ENCODE measurements around the gene P3H3.
A peak's percentile ranks its signal among the peaks of the same experiment; 100 is the strongest.

The P3H3 gene

GRCh38 chr12:6825398-6826124, 2.6 kb upstream of the P3H3 start (continued):
- TF ChIP-seq, protein P1, sequence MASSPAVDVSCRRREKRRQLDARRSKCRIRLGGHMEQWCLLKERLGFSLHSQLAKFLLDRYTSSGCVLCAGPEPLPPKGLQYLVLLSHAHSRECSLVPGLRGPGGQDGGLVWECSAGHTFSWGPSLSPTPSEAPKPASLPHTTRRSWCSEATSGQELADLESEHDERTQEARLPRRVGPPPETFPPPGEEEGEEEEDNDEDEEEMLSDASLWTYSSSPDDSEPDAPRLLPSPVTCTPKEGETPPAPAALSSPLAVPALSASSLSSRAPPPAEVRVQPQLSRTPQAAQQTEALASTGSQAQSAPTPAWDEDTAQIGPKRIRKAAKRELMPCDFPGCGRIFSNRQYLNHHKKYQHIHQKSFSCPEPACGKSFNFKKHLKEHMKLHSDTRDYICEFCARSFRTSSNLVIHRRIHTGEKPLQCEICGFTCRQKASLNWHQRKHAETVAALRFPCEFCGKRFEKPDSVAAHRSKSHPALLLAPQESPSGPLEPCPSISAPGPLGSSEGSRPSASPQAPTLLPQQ (tag by site-specific recombination; IDR thresholded peaks at IDR 0.05), result no peak
- TF ChIP-seq, protein P2, sequence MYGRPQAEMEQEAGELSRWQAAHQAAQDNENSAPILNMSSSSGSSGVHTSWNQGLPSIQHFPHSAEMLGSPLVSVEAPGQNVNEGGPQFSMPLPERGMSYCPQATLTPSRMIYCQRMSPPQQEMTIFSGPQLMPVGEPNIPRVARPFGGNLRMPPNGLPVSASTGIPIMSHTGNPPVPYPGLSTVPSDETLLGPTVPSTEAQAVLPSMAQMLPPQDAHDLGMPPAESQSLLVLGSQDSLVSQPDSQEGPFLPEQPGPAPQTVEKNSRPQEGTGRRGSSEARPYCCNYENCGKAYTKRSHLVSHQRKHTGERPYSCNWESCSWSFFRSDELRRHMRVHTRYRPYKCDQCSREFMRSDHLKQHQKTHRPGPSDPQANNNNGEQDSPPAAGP (tag by site-specific recombination; IDR thresholded peaks at IDR 0.05), result 0 out of 2 replicates have a peak, but pooled peaks have one; percentile 35
- TF ChIP-seq SCRT1 (tag by site-specific recombination; IDR thresholded peaks at IDR 0.05; ENCODE audit: borderline replicate concordance), result no peak
- no peak for TF ChIP-seq SP3 (tag by site-specific recombination; IDR thresholded peaks at IDR 0.05)
- TF ChIP-seq, protein P3, sequence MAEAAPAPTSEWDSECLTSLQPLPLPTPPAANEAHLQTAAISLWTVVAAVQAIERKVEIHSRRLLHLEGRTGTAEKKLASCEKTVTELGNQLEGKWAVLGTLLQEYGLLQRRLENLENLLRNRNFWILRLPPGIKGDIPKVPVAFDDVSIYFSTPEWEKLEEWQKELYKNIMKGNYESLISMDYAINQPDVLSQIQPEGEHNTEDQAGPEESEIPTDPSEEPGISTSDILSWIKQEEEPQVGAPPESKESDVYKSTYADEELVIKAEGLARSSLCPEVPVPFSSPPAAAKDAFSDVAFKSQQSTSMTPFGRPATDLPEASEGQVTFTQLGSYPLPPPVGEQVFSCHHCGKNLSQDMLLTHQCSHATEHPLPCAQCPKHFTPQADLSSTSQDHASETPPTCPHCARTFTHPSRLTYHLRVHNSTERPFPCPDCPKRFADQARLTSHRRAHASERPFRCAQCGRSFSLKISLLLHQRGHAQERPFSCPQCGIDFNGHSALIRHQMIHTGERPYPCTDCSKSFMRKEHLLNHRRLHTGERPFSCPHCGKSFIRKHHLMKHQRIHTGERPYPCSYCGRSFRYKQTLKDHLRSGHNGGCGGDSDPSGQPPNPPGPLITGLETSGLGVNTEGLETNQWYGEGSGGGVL (tag by site-specific recombination; IDR thresholded peaks at IDR 0.05), result no peak
- TF ChIP-seq ZBTB20 (tag by site-specific recombination; IDR thresholded peaks at IDR 0.05), result no peak
- peak; percentile 83 for TF ChIP-seq IKZF3 (tag by site-specific recombination; IDR thresholded peaks at IDR 0.05)
- TF ChIP-seq, protein P4, sequence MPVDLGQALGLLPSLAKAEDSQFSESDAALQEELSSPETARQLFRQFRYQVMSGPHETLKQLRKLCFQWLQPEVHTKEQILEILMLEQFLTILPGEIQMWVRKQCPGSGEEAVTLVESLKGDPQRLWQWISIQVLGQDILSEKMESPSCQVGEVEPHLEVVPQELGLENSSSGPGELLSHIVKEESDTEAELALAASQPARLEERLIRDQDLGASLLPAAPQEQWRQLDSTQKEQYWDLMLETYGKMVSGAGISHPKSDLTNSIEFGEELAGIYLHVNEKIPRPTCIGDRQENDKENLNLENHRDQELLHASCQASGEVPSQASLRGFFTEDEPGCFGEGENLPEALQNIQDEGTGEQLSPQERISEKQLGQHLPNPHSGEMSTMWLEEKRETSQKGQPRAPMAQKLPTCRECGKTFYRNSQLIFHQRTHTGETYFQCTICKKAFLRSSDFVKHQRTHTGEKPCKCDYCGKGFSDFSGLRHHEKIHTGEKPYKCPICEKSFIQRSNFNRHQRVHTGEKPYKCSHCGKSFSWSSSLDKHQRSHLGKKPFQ (tag by site-specific recombination; IDR thresholded peaks at IDR 0.05), result no peak
- no peak for TF ChIP-seq ZNF223 (tag by site-specific recombination; IDR thresholded peaks at IDR 0.05)
- TF ChIP-seq BCL11A (tag by site-specific recombination; IDR thresholded peaks at IDR 0.05; ENCODE audit: low read depth), result no peak
- TF ChIP-seq, protein P5, sequence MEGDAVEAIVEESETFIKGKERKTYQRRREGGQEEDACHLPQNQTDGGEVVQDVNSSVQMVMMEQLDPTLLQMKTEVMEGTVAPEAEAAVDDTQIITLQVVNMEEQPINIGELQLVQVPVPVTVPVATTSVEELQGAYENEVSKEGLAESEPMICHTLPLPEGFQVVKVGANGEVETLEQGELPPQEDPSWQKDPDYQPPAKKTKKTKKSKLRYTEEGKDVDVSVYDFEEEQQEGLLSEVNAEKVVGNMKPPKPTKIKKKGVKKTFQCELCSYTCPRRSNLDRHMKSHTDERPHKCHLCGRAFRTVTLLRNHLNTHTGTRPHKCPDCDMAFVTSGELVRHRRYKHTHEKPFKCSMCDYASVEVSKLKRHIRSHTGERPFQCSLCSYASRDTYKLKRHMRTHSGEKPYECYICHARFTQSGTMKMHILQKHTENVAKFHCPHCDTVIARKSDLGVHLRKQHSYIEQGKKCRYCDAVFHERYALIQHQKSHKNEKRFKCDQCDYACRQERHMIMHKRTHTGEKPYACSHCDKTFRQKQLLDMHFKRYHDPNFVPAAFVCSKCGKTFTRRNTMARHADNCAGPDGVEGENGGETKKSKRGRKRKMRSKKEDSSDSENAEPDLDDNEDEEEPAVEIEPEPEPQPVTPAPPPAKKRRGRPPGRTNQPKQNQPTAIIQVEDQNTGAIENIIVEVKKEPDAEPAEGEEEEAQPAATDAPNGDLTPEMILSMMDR (tag by site-specific recombination; IDR thresholded peaks at IDR 0.05), result peak; percentile 96
- TF ChIP-seq ZBTB7A (tag by site-specific recombination; IDR thresholded peaks at IDR 0.05; ENCODE audit: low read depth), result no peak
- TF ChIP-seq, protein P6, sequence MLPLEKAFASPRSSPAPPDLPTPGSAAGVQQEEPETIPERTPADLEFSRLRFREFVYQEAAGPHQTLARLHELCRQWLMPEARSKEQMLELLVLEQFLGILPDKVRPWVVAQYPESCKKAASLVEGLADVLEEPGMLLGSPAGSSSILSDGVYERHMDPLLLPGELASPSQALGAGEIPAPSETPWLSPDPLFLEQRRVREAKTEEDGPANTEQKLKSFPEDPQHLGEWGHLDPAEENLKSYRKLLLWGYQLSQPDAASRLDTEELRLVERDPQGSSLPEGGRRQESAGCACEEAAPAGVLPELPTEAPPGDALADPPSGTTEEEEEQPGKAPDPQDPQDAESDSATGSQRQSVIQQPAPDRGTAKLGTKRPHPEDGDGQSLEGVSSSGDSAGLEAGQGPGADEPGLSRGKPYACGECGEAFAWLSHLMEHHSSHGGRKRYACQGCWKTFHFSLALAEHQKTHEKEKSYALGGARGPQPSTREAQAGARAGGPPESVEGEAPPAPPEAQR (tag by site-specific recombination; IDR thresholded peaks at IDR 0.05), result no peak
- TF ChIP-seq ZNF549 (tag by site-specific recombination; IDR thresholded peaks at IDR 0.05), result no peak
- TF ChIP-seq, protein P7, sequence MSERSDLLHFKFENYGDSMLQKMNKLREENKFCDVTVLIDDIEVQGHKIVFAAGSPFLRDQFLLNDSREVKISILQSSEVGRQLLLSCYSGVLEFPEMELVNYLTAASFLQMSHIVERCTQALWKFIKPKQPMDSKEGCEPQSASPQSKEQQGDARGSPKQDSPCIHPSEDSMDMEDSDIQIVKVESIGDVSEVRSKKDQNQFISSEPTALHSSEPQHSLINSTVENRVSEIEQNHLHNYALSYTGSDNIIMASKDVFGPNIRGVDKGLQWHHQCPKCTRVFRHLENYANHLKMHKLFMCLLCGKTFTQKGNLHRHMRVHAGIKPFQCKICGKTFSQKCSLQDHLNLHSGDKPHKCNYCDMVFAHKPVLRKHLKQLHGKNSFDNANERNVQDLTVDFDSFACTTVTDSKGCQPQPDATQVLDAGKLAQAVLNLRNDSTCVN (tag by site-specific recombination; optimal IDR thresholded peaks at IDR 0.05), result no peak
- TF ChIP-seq, protein P8, sequence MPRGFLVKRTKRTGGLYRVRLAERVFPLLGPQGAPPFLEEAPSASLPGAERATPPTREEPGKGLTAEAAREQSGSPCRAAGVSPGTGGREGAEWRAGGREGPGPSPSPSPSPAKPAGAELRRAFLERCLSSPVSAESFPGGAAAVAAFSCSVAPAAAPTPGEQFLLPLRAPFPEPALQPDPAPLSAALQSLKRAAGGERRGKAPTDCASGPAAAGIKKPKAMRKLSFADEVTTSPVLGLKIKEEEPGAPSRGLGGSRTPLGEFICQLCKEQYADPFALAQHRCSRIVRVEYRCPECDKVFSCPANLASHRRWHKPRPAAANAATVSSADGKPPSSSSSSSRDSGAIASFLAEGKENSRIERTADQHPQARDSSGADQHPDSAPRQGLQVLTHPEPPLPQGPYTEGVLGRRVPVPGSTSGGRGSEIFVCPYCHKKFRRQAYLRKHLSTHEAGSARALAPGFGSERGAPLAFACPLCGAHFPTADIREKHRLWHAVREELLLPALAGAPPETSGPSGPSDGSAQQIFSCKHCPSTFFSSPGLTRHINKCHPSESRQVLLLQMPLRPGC (tag by site-specific recombination; IDR thresholded peaks at IDR 0.05), result no peak
- TF ChIP-seq ZNF211 (tag by site-specific recombination; IDR thresholded peaks at IDR 0.05; ENCODE audit: low read depth), result no peak
- no peak for TF ChIP-seq SALL2 (tag by site-specific recombination; IDR thresholded peaks at IDR 0.05; ENCODE audit: borderline replicate concordance)
- TF ChIP-seq, protein P9, sequence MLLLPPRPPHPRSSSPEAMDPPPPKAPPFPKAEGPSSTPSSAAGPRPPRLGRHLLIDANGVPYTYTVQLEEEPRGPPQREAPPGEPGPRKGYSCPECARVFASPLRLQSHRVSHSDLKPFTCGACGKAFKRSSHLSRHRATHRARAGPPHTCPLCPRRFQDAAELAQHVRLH (tag by site-specific recombination; IDR thresholded peaks at IDR 0.05), result 0 out of 2 replicates have a peak, but pooled peaks have one; percentile 28
- TF ChIP-seq MZF1 (tag by site-specific recombination; IDR thresholded peaks at IDR 0.05; ENCODE audit: borderline replicate concordance), result no peak
- TF ChIP-seq ZBTB17 (tag by site-specific recombination; IDR thresholded peaks at IDR 0.05), result peak; percentile 82
- TF ChIP-seq ZNF791 (tag by site-specific recombination; IDR thresholded peaks at IDR 0.05), result no peak
- no peak for TF ChIP-seq ZNF830 (tag by site-specific recombination; IDR thresholded peaks at IDR 0.05; ENCODE audit: low read depth)
- no peak for TF ChIP-seq KLF8 (tag by site-specific recombination; IDR thresholded peaks at IDR 0.05)
- no peak for TF ChIP-seq WT1 (tag by site-specific recombination; IDR thresholded peaks at IDR 0.05)
- TF ChIP-seq ZNF529 (tag by site-specific recombination; IDR thresholded peaks at IDR 0.05; ENCODE audit: insufficient replicate concordance), result no peak
- TF ChIP-seq ZNF664 (tag by site-specific recombination; IDR thresholded peaks at IDR 0.05), result no peak
